Suprapubic skin (tissue), 4 donors: Measurements from ENCODE around the gene SSTR3. TPM values are rescaled to one million over a fixed set of nuclear protein-coding genes. Genes with fewer than 3 reads are reported as not detected.

Source experiments
- DNase-seq, 2 donors: peaks; one replicate each; pipeline ENCODE4 v3.0.0-alpha.2; 2019; ENCODE audit warnings: low spot score in 2 of 2
- H3K27ac ChIP-seq: fragments of 200-600 bp; sonication (generic); one replicate; pipeline ENCODE4 v1.5.1; 2019
- H3K27me3 ChIP-seq: fragments of 200-600 bp; sonication (generic); one replicate; pipeline ENCODE4 v1.5.1; 2019
- H3K36me3 ChIP-seq: fragments of 200-600 bp; sonication (generic); one replicate; pipeline ENCODE4 v1.5.1; 2019
- H3K4me1 ChIP-seq: fragments of 200-600 bp; sonication (generic); one replicate; pipeline ENCODE4 v1.5.1; 2019
- H3K4me3 ChIP-seq: fragments of 200-600 bp; sonication (generic); one replicate; pipeline ENCODE4 v1.5.1; 2019; ENCODE audit warnings: mild to moderate bottlenecking
- H3K9me3 ChIP-seq: fragments of 200-600 bp; sonication (generic); one replicate; pipeline ENCODE4 v1.5.1; 2019
- CTCF ChIP-seq, 2 donors: fragments of 200-600 bp in 1 of 2; fragments of 450-650 bp in 1 of 2; sonication (generic) in 1 of 2; IDR thresholded peaks; one replicate each; pipeline ENCODE4 v1.5.1; 2016 to 2019; ENCODE audit warnings: antibody characterized with exemption in 2 of 2, mild to moderate bottlenecking in 1 of 2, moderate library complexity in 1 of 2
- EP300 ChIP-seq: sonication (generic); formaldehyde crosslinking; IDR thresholded peaks from one replicate; pipeline ENCODE4 v1.6.1; 2017; ENCODE audit warnings: antibody characterized with exemption
- POLR2A ChIP-seq, 2 donors: fragments of 450-650 bp; IDR thresholded peaks; one replicate each; pipeline ENCODE4 v1.6.1; 2017; ENCODE audit warnings: antibody characterized with exemption in 2 of 2, mild to moderate bottlenecking in 2 of 2, moderate library complexity in 2 of 2
- POLR2AphosphoS5 ChIP-seq, 3 donors: sonication (generic); formaldehyde crosslinking; IDR thresholded peaks; one replicate each; pipeline ENCODE4 v1.6.1; 2017; ENCODE audit warnings: antibody characterized with exemption in 3 of 3
- WGBS: methylation state at CpG from one replicate; pipeline ENCODE4 v1.1.5; 2018; 5-methylcytosine and 5-hydroxymethylcytosine counted together
- total RNA-seq, 4 donors: library from RNA; depleted of rRNA; stranded (reverse); fragments of >200 nt; gene quantifications; one replicate each; pipeline ENCODE4 v1.1.0, GENCODE V29; 2016

Gene SSTR3
- total RNA-seq, 4 donors from 2014 or later, result not detected

GRCh38 chr22:37154925-37155712 lies 57.2 kb downstream of the SSTR3 start:
- Histone ChIP-seq H3K27me3 (peaks cover 9% of the 10 kb centered on the region), H3K27ac (no peak overlapping the region), H3K9me3 (no peaks in the 10 kb centered on the region), H3K36me3 (no peaks in the 10 kb centered on the region), H3K4me3 (no peak overlapping the region), H3K4me1 (no peaks in the 10 kb centered on the region)
- no peak for TF ChIP-seq EP300
- TF ChIP-seq CTCF (IDR thresholded peaks at IDR 0.05), result no peak
- TF ChIP-seq POLR2AphosphoS5 (IDR thresholded peaks at IDR 0.05), result no peak
- no peak for TF ChIP-seq POLR2A (IDR thresholded peaks at IDR 0.05)
- DNase-seq, result no peak
- 77% methylated on average over 7 of the region's 7 CpGs for WGBS

Other genes starting within 250 kb of the SSTR3 start
- gene TST, start 193.0 kb downstream of the SSTR3 start, total RNA-seq, result 10 to 100 TPM; 23.2 to 56.3 (median 52.4) TPM
- 100 to 1,000 TPM in 3 of 4 donors, 10 to 100 TPM in 1; 99.0 to 171 (median 143) TPM for gene MPST, start 192.7 kb downstream of the SSTR3 start, total RNA-seq
- gene KCTD17, start 160.7 kb downstream of the SSTR3 start, total RNA-seq, result 10 to 100 TPM; 25.0 to 67.0 (median 35.7) TPM
- 1 to 10 TPM in 2 of 4 donors, under 1 TPM in 2; 0.30 to 3.8 (median 1.0) TPM for gene TMPRSS6, start 102.8 kb downstream of the SSTR3 start, total RNA-seq
- 10 to 100 TPM in 3 of 4 donors, 1 to 10 TPM in 1; 8.9 to 29.7 (median 12.4) TPM for gene IL2RB, start 62.6 kb downstream of the SSTR3 start, total RNA-seq
- 1 to 10 TPM; 1.2 to 8.4 (median 2.7) TPM for gene C1QTNF6, start 24.2 kb downstream of the SSTR3 start, total RNA-seq
- 1 to 10 TPM; 1.9 to 3.9 (median 3.0) TPM for gene RAC2, start 31.8 kb upstream of the SSTR3 start, total RNA-seq
- 1 to 10 TPM in 3 of 4 donors, under 1 TPM in 1; 0.55 to 4.3 (median 2.7) TPM for gene CYTH4, start 70.0 kb upstream of the SSTR3 start, total RNA-seq
- gene ELFN2, start 215.0 kb upstream of the SSTR3 start, total RNA-seq, result under 1 TPM; 0.10 to 0.59 (median 0.31) TPM